Cardiac muscle cell (in vitro differentiated cells and primary cell): ENCODE measurements around the gene ABCA7. TPM values are rescaled to one million over a fixed set of nuclear protein-coding genes. Genes with fewer than 3 reads are reported as not detected.

ENCODE experiments used
- DNase-seq, 2 donors: peaks; one replicate each; pipeline versions ENCODE4 v3.0.0 to v3.0.0-alpha.2; 2010 to 2017; ENCODE audit warnings: low read depth in 1 of 2, low spot score in 1 of 2
- H3K27ac ChIP-seq: fragments of 200-600 bp; sonication (generic); 2 replicates; pipeline ENCODE4 v1.5.1; 2016
- H3K27me3 ChIP-seq: fragments of 200-600 bp; sonication (generic); 2 replicates; pipeline ENCODE4 v1.6.0; 2016; ENCODE audit warnings: control low read depth
- H3K36me3 ChIP-seq: fragments of 200-600 bp; sonication (generic); 2 replicates; pipeline ENCODE4 v1.5.1; 2016; ENCODE audit warnings: control low read depth
- H3K4me1 ChIP-seq: fragments of 200-600 bp; sonication (generic); 2 replicates; pipeline ENCODE4 v1.8.1; 2017; ENCODE audit warnings: low read depth, mild to moderate bottlenecking, mixed run types
- H3K4me3 ChIP-seq: fragments of 200-600 bp; sonication (generic); 2 replicates; pipeline ENCODE4 v1.5.1; 2016; ENCODE audit warnings: mild to moderate bottlenecking
- H3K9me3 ChIP-seq: fragments of 200-600 bp; sonication (generic); 2 replicates; pipeline ENCODE4 v1.5.1; 2017; ENCODE audit warnings: low read depth, mild to moderate bottlenecking, control low read depth
- CTCF ChIP-seq: IDR thresholded peaks from 2 replicates; pipeline ENCODE4 v1.5.1; 2012; ENCODE audit warnings: low read depth, mild to moderate bottlenecking, low read length
- polyA plus RNA-seq: library from polyadenylated mRNA; unstranded; fragments of >200 nt; fragmentation: Nextera tagmentation; extraction: Ambion mirVana; gene quantifications from 2 replicates; pipeline ENCODE4 v1.2.1, GENCODE V29; 2016
- total RNA-seq: library from RNA; depleted of rRNA; stranded (reverse); fragments of >200 nt; gene quantifications from 2 replicates; pipeline ENCODE4 v1.2.3, GENCODE V29; 2016

The ABCA7 gene
- total and polyA plus RNA-seq, 2 experiments from 2014 or later, result 44.0 to 60.4 TPM

GRCh38 chr19:992670-993055, 47.2 kb upstream of the ABCA7 start:
- Histone ChIP-seq H3K9me3 (no peaks in the 10 kb centered on the region), H3K4me1 (no peaks in the 10 kb centered on the region), H3K36me3 (peaks cover 10% of the 10 kb centered on the region), H3K27me3 (no peaks in the 10 kb centered on the region), H3K27ac (no peak overlapping the region), H3K4me3 (no peak overlapping the region)
- TF ChIP-seq CTCF, result no peak
- DNase-seq, result no peak

- Histone ChIP-seq H3K27ac (no peak overlapping the region), H3K4me1 (no peaks in the 10 kb centered on the region), H3K4me3 (no peak overlapping the region), H3K9me3 (no peaks in the 10 kb centered on the region), H3K27me3 (peaks cover 2% of the 10 kb centered on the region), H3K36me3 (peaks cover 7% of the 10 kb centered on the region)
- DNase-seq, result no peak
- no peak for TF ChIP-seq CTCF
Measured at GRCh38 chr19:993361-993830, 46.5 kb upstream of the ABCA7 start.

- Histone ChIP-seq H3K4me1 (no peaks in the 10 kb centered on the region), H3K27me3 (peaks cover 7% of the 10 kb centered on the region), H3K27ac (no peak overlapping the region), H3K36me3 (peaks cover 4% of the 10 kb centered on the region), H3K9me3 (no peaks in the 10 kb centered on the region), H3K4me3 (no peak overlapping the region)
- no peak for DNase-seq
- TF ChIP-seq CTCF, result no peak
Measured at GRCh38 chr19:993831-994393, 46.0 kb upstream of the ABCA7 start.

GRCh38 chr19:994516-994915, 45.4 kb upstream of the ABCA7 start:
- no peaks in the 10 kb centered on the region for H3K4me1 ChIP-seq
- TF ChIP-seq CTCF, result no peak
- H3K27ac ChIP-seq, result no peak overlapping the region
- no peak overlapping the region for H3K4me3 ChIP-seq
- peaks cover 13% of the 10 kb centered on the region for H3K27me3 ChIP-seq
- DNase-seq, result no peak
- H3K36me3 ChIP-seq, result peaks cover 4% of the 10 kb centered on the region
- no peaks in the 10 kb centered on the region for H3K9me3 ChIP-seq

GRCh38 chr19:995051-995827, 44.7 kb upstream of the ABCA7 start:
- Histone ChIP-seq H3K4me1 (no peaks in the 10 kb centered on the region), H3K27ac (no peak overlapping the region), H3K27me3 (peaks cover 18% of the 10 kb centered on the region), H3K4me3 (no peak overlapping the region), H3K9me3 (no peaks in the 10 kb centered on the region), H3K36me3 (peaks cover 4% of the 10 kb centered on the region)
- no peak for TF ChIP-seq CTCF
- no peak for DNase-seq
